ENCODE measurements around the gene CH25H. TPM values are rescaled to one million over a fixed set of nuclear protein-coding genes. Genes with fewer than 3 reads are reported as not detected.

CH25H gene
- total RNA-seq, 1 donor from 2014 or later = 0.40 TPM

DNA sequence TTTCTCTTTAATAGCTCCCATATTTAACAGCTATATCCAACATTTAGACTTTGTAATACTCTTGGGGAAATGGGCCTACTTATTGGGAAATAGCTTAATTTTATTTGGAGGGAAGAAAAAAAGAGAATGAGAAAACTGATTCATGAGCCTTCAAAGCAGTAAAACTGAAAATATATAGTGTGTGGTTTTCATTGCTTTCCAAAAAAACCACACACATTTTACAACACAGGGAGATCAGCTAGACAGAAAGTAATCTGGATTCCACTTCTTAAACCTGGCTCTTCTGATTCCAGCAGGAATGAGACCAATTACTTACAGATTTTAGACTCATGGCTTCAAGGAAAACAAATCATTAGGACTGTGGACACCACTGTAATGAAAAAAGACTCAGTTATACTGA is 48.7 kb downstream of the CH25H start:
- DNase-seq (ENCODE audit: low read depth, low spot score) = no peak

DNA sequence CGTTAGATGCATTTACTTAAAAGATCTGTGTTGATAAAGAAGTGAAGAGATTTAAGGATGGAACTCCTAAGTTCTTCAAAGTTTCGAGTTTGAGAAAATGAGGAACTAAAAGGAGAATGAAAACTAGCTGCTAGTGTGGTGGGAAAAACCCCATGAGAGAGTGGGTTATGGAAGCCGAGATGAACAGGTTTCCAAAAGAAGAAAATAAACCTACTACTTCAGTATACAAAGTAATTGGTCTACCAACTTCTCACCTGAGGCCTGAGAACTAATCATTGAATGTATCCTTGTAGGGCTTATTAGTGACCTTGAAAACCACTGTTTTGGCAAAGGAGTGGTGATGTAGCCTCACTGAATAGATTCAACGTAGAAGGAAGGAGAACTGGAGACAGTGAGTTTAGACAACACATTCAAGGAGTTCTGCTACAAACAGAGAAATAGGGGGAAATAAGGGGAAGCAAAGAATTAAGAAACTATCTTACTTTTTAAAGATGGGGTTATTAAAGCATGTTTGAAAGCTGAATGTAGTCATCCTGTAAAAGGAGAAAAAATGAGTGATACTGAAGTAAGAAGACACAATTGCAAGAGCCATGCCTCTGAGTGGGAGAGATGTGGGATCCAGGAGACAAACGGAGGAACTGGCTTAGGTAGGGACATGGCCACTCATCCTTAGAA is 50.8 kb downstream of the CH25H start:
- no peak for DNase-seq (ENCODE audit: low read depth, low spot score)

Other genes with a start within 250 kb of the CH25H start
- gene FAS, start 216.5 kb downstream of the CH25H start, total RNA-seq = 16.8 and 30.2 TPM in 2 replicates
- 40.9 and 55.0 TPM in 2 replicates for gene LIPA, start 44.5 kb upstream of the CH25H start, total RNA-seq
- 2.2 and 2.7 TPM in 2 replicates for gene IFIT2, start 94.7 kb upstream of the CH25H start, total RNA-seq
- gene IFIT3, start 120.7 kb upstream of the CH25H start, total RNA-seq = 4.8 and 5.1 TPM in 2 replicates
- not detected in 2 replicates for gene IFIT1B, start 170.7 kb upstream of the CH25H start, total RNA-seq
- gene IFIT1, start 185.3 kb upstream of the CH25H start, total RNA-seq = 3.6 and 3.8 TPM in 2 replicates
- 11.5 and 19.5 TPM in 2 replicates for gene IFIT5, start 207.3 kb upstream of the CH25H start, total RNA-seq

All from pulmonary artery endothelial cell (primary cell).